ENCODE results near the gene AFAP1L2.

AFAP1L2 gene

DNA sequence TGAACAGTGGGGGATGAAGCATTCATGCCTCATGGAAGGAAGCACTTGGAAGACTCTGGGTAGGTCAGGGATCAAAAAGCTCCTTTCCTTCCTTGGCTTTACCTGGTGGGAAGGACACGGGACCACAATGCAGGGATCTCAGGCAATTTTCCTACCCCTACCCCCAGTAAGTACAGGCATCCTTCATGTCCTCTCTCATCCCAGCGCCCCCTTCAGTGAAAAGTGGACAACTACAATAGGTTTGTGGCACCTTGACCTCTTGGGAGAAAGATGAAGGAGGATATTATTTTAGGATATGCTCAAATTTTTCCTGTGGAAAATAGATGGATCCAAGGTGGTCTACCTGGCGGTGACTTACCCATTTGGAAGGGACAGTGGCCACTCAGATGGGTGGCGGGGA lies 16.5 kb downstream of the AFAP1L2 start:
- H3K36me3 ChIP-seq, result no peaks in the 10 kb centered on the region
- no peak for DNase-seq
- H3K9me3 ChIP-seq, result no peaks in the 10 kb centered on the region
- H3K4me1 ChIP-seq, result no peaks in the 10 kb centered on the region
- no peak for TF ChIP-seq CTCF (IDR thresholded peaks at IDR 0.05; ENCODE audit: low read depth, low read length)
- H3K27me3 ChIP-seq, result no peaks in the 10 kb centered on the region
- no peak overlapping the region for H3K4me3 ChIP-seq (ENCODE audit: low read depth, low read length)

DNA sequence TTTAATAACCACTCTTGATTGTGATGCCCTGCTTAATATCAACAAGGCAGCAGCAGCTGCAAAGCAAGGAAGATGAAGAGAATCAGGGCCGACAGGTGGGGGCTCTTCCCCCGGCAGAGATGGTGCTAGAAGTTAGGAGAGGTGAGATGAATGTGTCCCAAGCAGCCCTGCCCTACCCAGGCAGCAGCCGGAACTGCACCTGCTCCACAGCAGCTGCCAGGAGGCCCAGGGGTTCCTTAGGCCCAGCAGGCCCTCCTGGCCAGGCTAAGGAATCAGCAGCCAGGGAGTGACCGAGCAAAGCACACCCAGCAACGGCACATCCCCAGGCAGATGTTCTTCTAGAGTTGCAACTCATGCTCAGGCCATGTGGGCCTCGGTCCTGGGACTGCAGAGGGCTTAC lies 17.9 kb downstream of the AFAP1L2 start:
- no peak for DNase-seq

DNA sequence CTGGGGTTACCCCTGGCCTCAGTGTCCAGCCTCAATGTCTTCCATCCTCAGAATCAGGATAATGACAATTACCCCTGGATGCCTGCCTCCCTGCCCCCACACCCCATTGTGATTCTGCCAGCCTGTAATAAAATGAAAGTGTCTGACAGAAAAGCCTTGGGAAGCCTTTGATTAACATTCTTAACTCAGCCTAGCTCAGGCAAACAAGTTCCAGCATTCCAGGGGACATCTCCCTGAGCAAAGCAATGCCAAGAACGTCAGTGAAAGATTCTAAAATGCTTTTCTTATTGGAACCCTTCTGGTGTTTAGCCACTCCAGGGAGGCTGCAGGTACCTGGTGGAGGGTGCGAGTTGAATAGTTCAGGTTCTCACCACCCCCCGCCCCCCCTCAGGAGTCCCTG lies 18.7 kb downstream of the AFAP1L2 start:
- H3K27me3 ChIP-seq, result no peaks in the 10 kb centered on the region
- H3K4me3 ChIP-seq (ENCODE audit: low read depth, low read length), result no peak overlapping the region
- no peaks in the 10 kb centered on the region for H3K36me3 ChIP-seq
- H3K4me1 ChIP-seq, result no peaks in the 10 kb centered on the region
- TF ChIP-seq CTCF (IDR thresholded peaks at IDR 0.05; ENCODE audit: low read depth, low read length), result no peak
- no peaks in the 10 kb centered on the region for H3K9me3 ChIP-seq
- DNase-seq, result no peak

More for the DNA sequence above, 17.9 kb downstream of the AFAP1L2 start:
- Histone ChIP-seq H3K4me3 (ENCODE audit: low read depth, low read length) (no peak overlapping the region), H3K4me1 (no peaks in the 10 kb centered on the region), H3K9me3 (no peaks in the 10 kb centered on the region), H3K36me3 (no peaks in the 10 kb centered on the region), H3K27me3 (no peaks in the 10 kb centered on the region)
- TF ChIP-seq CTCF (IDR thresholded peaks at IDR 0.05; ENCODE audit: low read depth, low read length), result no peak

DNA sequence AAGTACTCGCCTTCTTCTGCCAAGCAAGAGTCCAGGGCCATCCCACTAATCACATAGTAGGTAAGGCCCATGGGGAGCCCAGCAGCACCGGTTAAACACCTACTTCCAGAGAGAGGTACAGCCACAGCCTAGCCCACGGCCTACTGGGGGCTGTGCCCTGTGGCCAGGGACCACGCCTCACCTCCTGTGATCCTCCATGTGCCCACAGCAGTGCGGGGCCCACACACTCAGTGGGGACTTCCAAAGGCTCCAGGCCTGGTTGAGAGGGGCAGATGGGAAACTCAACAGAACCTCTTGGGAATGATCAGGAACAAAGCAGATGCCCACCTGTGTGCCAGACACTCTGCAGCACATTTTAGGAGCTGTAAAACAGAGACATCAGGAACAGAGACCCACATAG lies 19.7 kb downstream of the AFAP1L2 start:
- H3K27me3 ChIP-seq, result no peaks in the 10 kb centered on the region
- no peaks in the 10 kb centered on the region for H3K9me3 ChIP-seq
- H3K4me3 ChIP-seq (ENCODE audit: low read depth, low read length), result no peak overlapping the region
- no peak for DNase-seq
- no peak for TF ChIP-seq CTCF (IDR thresholded peaks at IDR 0.05; ENCODE audit: low read depth, low read length)
- H3K4me1 ChIP-seq, result no peaks in the 10 kb centered on the region
- H3K36me3 ChIP-seq, result no peaks in the 10 kb centered on the region

- DNase-seq, result no peak
- Histone ChIP-seq H3K36me3 (no peaks in the 10 kb centered on the region), H3K27me3 (no peaks in the 10 kb centered on the region), H3K4me3 (ENCODE audit: low read depth, low read length) (no peak overlapping the region), H3K9me3 (no peaks in the 10 kb centered on the region), H3K4me1 (no peaks in the 10 kb centered on the region)
- no peak for TF ChIP-seq CTCF (IDR thresholded peaks at IDR 0.05; ENCODE audit: low read depth, low read length)
Observed at GRCh38 chr10:114384181-114384580, 20.1 kb downstream of the AFAP1L2 start.

DNA sequence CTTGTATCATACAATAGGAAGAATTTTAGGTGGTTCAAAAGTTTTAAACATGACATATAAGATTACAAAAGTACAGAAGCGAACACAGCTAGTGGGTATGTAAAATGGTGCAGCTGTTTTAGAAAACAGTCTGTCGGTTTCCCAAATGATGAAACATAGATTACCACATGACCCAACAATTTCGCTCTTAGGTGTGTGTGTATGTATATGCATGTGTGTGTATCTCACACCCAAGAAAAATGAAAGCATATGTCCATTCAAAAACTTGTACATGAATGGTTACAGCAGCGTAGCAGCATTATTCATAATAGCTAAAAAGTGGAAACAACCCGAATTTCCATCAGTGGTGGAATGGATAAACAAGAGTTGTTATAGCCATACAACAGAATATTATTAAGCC lies 23.5 kb downstream of the AFAP1L2 start:
- no peaks in the 10 kb centered on the region for H3K27me3 ChIP-seq
- no peak overlapping the region for H3K4me3 ChIP-seq (ENCODE audit: low read depth, low read length)
- DNase-seq, result no peak
- no peaks in the 10 kb centered on the region for H3K9me3 ChIP-seq
- no peaks in the 10 kb centered on the region for H3K36me3 ChIP-seq
- H3K4me1 ChIP-seq, result no peaks in the 10 kb centered on the region
- no peak for TF ChIP-seq CTCF (IDR thresholded peaks at IDR 0.05; ENCODE audit: low read depth, low read length)

Measured in BE2C (cell line).